Retinal pigment epithelial cell (primary cell): Measurements from ENCODE around the gene C11orf86.

ENCODE experiments used
- DNase-seq: peaks from one replicate; pipeline ENCODE4 v3.0.0-alpha.2; 2010; ENCODE audit warnings: low read depth
- H3K4me3 ChIP-seq: 2 replicates; pipeline ENCODE4 v1.5.1; 2011; ENCODE audit warnings: mild to moderate bottlenecking, low read length, control low read depth, moderate library complexity
- CTCF ChIP-seq: conservative IDR thresholded peaks from 2 replicates; pipeline ENCODE4 v1.5.1; 2011; ENCODE audit warnings: low read depth, low read length, control low read depth, inconsistent platforms

Gene C11orf86

GRCh38 chr11:67015048-67015447, 39.9 kb downstream of the C11orf86 start:
- no peak overlapping the region for H3K4me3 ChIP-seq
- no peak for DNase-seq
- no peak for TF ChIP-seq CTCF

DNA sequence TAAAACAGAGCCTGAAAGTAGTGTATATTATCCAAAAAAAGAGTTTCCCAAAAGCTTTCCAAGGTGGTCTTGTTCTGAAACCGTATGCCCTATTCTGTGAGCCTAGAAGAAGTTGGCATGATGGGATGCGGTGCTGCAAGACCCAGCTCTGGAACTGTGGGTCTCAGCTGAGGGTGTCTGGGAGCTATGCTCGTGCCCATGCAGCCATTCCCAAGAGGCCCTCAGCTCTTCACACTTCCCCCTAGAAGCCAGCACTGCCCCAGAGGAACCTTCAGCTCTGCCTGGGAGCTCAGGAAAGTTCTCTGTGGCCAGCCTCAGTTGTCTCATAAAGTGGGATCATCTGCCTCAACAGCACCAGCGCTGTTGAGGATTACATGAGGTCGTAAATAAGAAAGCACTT, 41.4 kb downstream of the C11orf86 start:
- TF ChIP-seq CTCF: no peak
- H3K4me3 ChIP-seq: no peak overlapping the region
- no peak for DNase-seq

- H3K4me3 ChIP-seq: no peak overlapping the region
- DNase-seq: no peak
- TF ChIP-seq CTCF: no peak
These were observed 45.8 kb downstream of the C11orf86 start for GRCh38 chr11:67020949-67021348.

GRCh38 chr11:67022341-67022933, 47.3 kb downstream of the C11orf86 start:
- TF ChIP-seq CTCF: no peak
- no peak for DNase-seq
- peak overlapping the region; percentile 38 for H3K4me3 ChIP-seq

- DNase-seq: no peak
- H3K4me3 ChIP-seq: peak within 1 kb of the TSS; percentile 38
- no peak for TF ChIP-seq CTCF
These were observed 48.2 kb downstream of the C11orf86 start, which contains the start of gene SYT12 for GRCh38 chr11:67022961-67023956. SYT12 (plus strand) TSS chr11:67023134; CDS start chr11:67030145, 7,011 bp downstream.

- DNase-seq: no peak
- H3K4me3 ChIP-seq: peak overlapping the region; percentile 26
- TF ChIP-seq CTCF: no peak
These were observed 48.9 kb downstream of the C11orf86 start for GRCh38 chr11:67023957-67024353.
